WTC11 (cell line): ENCODE data around the gene LFNG.

Experiments used
- CBFB ChIP-seq: sonication (generic); formaldehyde crosslinking; IDR thresholded peaks from 2 replicates; pipeline ENCODE4 v1.8.1; 2022; ENCODE audit warnings: mild to moderate bottlenecking, low read depth, missing genetic modification reagents
- CTCF ChIP-seq: fragments of 200-600 bp; IDR thresholded peaks from 2 replicates; pipeline ENCODE4 v1.8.0; 2022; ENCODE audit warnings: antibody characterized with exemption
- ELF4 ChIP-seq: sonication (generic); formaldehyde crosslinking; IDR thresholded peaks from 2 replicates; pipeline ENCODE4 v1.8.1; 2022; ENCODE audit warnings: low read depth, mild to moderate bottlenecking, moderate library complexity, missing genetic modification reagents
- FOXP1 ChIP-seq: sonication (generic); formaldehyde crosslinking; IDR thresholded peaks from 2 replicates; pipeline ENCODE4 v1.8.0; 2022; ENCODE audit warnings: missing genetic modification reagents, mild to moderate bottlenecking, moderate library complexity, borderline replicate concordance
- HMGXB4 ChIP-seq: sonication (generic); formaldehyde crosslinking; IDR thresholded peaks from 2 replicates; pipeline ENCODE4 v1.8.1; 2023; ENCODE audit warnings: mild to moderate bottlenecking, moderate library complexity, missing genetic modification reagents
- MAX ChIP-seq: sonication (generic); formaldehyde crosslinking; IDR thresholded peaks from 2 replicates; pipeline ENCODE4 v1.8.0; 2022; ENCODE audit warnings: mild to moderate bottlenecking, missing genetic modification reagents
- PRRX2 ChIP-seq: fragments of 250-450 bp; sonication (Bioruptor Pico); IDR thresholded peaks from 2 replicates; pipeline ENCODE4 v1.8.0; 2021; ENCODE audit warnings: mild to moderate bottlenecking
- ZNF232 ChIP-seq: sonication (generic); formaldehyde crosslinking; IDR thresholded peaks from 2 replicates; pipeline ENCODE4 v1.8.0; 2022; ENCODE audit warnings: mild to moderate bottlenecking, missing genetic modification reagents
- ZNF263 ChIP-seq: sonication (generic); formaldehyde crosslinking; IDR thresholded peaks from 2 replicates; pipeline ENCODE4 v1.8.1; 2022; ENCODE audit warnings: low read depth, mild to moderate bottlenecking, moderate library complexity, missing genetic modification reagents
- ZNF317 ChIP-seq: sonication (generic); formaldehyde crosslinking; IDR thresholded peaks from 2 replicates; pipeline ENCODE4 v1.8.1; 2023; ENCODE audit warnings: low read depth, mild to moderate bottlenecking, moderate library complexity, missing genetic modification reagents, borderline replicate concordance
- ZNF396 ChIP-seq: fragments of 250-450 bp; sonication (Bioruptor Pico); IDR thresholded peaks from 2 replicates; pipeline ENCODE4 v1.8.0; 2021; ENCODE audit warnings: mild to moderate bottlenecking, moderate library complexity, borderline replicate concordance
- TF ChIP-seq, protein P1 (sequence below): sonication (generic); formaldehyde crosslinking; IDR thresholded peaks from 2 replicates; pipeline ENCODE4 v1.8.1; 2022; ENCODE audit warnings: mild to moderate bottlenecking, missing genetic modification reagents, moderate library complexity, borderline replicate concordance
- TF ChIP-seq, protein P2 (sequence below): sonication (generic); formaldehyde crosslinking; IDR thresholded peaks from 2 replicates; pipeline ENCODE4 v1.8.0; 2022; ENCODE audit warnings: mild to moderate bottlenecking, missing genetic modification reagents
- TF ChIP-seq, protein P3 (sequence below): sonication (generic); formaldehyde crosslinking; IDR thresholded peaks from 2 replicates; pipeline ENCODE4 v1.8.1; 2022; ENCODE audit warnings: low read depth, missing genetic modification reagents, borderline replicate concordance

DNA sequence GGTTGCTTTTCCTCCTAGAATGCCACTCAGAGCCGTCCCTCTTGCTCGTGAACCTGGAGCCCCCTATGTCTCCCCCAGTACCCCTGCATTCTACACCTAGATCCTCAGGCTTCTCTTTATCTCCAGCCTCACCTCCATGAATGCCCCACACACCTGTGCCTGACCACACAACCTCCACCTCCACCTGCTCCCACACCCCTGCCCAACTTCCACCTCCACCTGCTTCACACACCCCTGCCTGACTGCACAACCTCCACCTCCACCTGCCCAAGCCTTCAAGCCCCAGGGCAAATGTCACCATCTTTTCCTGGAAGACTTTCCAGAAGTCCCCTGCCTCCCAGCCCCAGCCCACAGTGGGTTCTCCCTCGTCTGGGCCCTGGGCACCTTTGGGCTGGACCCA lies 6.9 kb upstream of the LFNG start:
- TF ChIP-seq MAX (no peak), HMGXB4 (CRISPR knock-in tag) (no peak), ELF4 (CRISPR knock-in tag) (no peak), CTCF (no peak), FOXP1 (CRISPR knock-in tag) (no peak), PRRX2 (no peak), ZNF263 (CRISPR knock-in tag) (no peak), ZNF396 (no peak), ZNF232 (no peak), ZNF317 (CRISPR knock-in tag) (no peak), CBFB (CRISPR knock-in tag) (no peak)
- TF ChIP-seq, protein P1, sequence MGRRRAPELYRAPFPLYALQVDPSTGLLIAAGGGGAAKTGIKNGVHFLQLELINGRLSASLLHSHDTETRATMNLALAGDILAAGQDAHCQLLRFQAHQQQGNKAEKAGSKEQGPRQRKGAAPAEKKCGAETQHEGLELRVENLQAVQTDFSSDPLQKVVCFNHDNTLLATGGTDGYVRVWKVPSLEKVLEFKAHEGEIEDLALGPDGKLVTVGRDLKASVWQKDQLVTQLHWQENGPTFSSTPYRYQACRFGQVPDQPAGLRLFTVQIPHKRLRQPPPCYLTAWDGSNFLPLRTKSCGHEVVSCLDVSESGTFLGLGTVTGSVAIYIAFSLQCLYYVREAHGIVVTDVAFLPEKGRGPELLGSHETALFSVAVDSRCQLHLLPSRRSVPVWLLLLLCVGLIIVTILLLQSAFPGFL (CRISPR knock-in tag), result no peak
- TF ChIP-seq, protein P2, sequence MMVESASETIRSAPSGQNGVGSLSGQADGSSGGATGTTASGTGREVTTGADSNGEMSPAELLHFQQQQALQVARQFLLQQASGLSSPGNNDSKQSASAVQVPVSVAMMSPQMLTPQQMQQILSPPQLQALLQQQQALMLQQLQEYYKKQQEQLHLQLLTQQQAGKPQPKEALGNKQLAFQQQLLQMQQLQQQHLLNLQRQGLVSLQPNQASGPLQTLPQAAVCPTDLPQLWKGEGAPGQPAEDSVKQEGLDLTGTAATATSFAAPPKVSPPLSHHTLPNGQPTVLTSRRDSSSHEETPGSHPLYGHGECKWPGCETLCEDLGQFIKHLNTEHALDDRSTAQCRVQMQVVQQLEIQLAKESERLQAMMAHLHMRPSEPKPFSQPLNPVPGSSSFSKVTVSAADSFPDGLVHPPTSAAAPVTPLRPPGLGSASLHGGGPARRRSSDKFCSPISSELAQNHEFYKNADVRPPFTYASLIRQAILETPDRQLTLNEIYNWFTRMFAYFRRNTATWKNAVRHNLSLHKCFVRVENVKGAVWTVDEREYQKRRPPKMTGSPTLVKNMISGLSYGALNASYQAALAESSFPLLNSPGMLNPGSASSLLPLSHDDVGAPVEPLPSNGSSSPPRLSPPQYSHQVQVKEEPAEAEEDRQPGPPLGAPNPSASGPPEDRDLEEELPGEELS (CRISPR knock-in tag), result no peak
- TF ChIP-seq, protein P3, sequence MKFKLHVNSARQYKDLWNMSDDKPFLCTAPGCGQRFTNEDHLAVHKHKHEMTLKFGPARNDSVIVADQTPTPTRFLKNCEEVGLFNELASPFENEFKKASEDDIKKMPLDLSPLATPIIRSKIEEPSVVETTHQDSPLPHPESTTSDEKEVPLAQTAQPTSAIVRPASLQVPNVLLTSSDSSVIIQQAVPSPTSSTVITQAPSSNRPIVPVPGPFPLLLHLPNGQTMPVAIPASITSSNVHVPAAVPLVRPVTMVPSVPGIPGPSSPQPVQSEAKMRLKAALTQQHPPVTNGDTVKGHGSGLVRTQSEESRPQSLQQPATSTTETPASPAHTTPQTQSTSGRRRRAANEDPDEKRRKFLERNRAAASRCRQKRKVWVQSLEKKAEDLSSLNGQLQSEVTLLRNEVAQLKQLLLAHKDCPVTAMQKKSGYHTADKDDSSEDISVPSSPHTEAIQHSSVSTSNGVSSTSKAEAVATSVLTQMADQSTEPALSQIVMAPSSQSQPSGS (CRISPR knock-in tag), result no peak
